Stimulated activated effector memory CD8-positive, alpha-beta T cell treated with anti-CD3 and anti-CD28 coated beads, Interleukin-12 subunit alpha, Interleukin-12 subunit beta, amount 100 ng/mL, for 72 hours (primary cell): ENCODE measurements around the gene GOLGA6L10.
"Not testable (repeated sequence)": the region's sequence is repeated elsewhere in the genome, so short reads cannot be mapped to it uniquely, and the experiment has no call there.

Experiments used
- ATAC-seq: fragments of 150-1000 bp; cut with Tn5 transposase; 2 replicates; pipeline ENCODE4 v1.10.0; 2021
- DNase-seq, 2 donors: peaks; one replicate each; pipeline ENCODE4 v3.0.0; 2021 to 2022; ENCODE audit warnings: low spot score in 2 of 2
- H3K27ac Mint-ChIP-seq: one replicate; pipeline ENCODE4 v1.8.0; 2022; ENCODE audit warnings: mild to moderate bottlenecking, mixed read lengths
- H3K36me3 Mint-ChIP-seq: one replicate; pipeline ENCODE4 v1.8.0; 2022; ENCODE audit warnings: mild to moderate bottlenecking, mixed read lengths
- H3K4me1 Mint-ChIP-seq: one replicate; pipeline ENCODE4 v1.8.0; 2022; ENCODE audit warnings: mixed read lengths
- H3K4me3 Mint-ChIP-seq: one replicate; pipeline ENCODE4 v1.8.0; 2022; ENCODE audit warnings: mild to moderate bottlenecking, mixed read lengths
- H3K9me3 Mint-ChIP-seq: one replicate; pipeline ENCODE4 v1.8.0; 2022; ENCODE audit warnings: mixed read lengths

The GOLGA6L10 gene, protein sequence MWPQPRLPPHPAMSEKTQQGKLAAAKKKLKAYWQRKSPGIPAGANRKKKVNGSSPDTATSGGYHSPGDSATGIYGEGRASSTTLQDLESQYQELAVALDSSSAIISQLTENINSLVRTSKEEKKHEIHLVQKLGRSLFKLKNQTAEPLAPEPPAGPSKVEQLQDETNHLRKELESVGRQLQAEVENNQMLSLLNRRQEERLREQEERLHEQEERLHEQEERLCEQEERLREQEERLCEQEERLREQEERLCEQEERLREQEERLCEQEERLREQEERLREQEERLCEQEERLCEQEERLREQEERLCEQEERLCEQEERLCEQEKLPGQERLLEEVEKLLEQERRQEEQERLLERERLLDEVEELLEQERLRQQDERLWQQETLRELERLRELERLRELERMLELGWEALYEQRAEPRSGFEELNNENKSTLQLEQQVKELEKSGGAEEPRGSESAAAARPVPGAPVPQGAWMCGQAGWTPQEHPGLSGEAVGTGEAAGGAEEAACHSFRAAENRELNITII

DNA sequence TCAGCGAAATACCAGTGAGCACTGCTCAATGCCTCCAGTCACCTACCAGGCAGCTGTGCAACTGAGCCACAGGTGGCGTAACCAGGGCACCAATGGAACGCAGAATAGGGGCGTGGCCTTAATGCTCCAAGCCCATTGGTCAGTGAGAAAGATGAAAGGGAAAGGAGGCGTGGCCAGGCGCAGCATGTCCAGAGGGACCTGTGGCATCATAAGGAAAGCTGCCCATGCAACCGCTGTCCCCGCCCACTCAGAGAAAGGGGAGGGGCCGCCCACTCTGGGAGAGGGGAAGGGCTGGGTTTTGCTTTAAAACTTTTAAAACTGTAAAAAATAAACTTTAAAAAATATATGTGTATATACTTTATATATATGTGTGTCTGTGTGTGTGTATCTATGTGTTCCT, at the start of gene GOLGA6L10:
TSS of gene GOLGA6L10 (minus strand) at position 101 of the 400 bp plus-strand sequence. CDS start at position 1, 100 bp downstream.
- not testable (repeated sequence) for H3K27ac Mint-ChIP-seq, H3K4me3 Mint-ChIP-seq, DNase-seq, H3K9me3 Mint-ChIP-seq, ATAC-seq, H3K4me1 Mint-ChIP-seq, H3K36me3 Mint-ChIP-seq

DNA sequence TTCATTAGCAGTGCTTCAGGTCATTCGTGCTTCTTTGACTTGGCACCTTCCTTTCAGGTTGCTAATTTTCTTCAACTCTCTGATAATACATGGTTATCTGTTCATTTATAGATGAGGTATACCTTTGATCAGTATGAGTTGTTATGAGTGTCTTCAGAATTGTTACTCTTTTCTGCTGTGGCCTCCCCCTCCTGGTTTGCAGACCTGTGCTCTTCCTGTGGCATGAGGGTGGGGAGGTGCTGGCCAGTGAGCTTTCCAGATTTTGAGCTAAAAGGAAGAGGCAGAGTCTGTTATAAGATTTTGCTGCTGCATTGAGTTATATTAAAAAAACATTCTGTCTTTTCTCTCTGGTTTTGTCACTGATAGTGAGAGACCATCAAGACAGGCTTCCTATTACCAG, 49.5 kb upstream of the GOLGA6L10 start:
- Mint-ChIP-seq H3K36me3 (no peaks in the 10 kb centered on the region), H3K4me3 (no peak overlapping the region), H3K9me3 (no peaks in the 10 kb centered on the region), H3K27ac (no peak overlapping the region), H3K4me1 (peaks cover 16% of the 10 kb centered on the region)
- no peak for DNase-seq
- no peak for ATAC-seq

DNA sequence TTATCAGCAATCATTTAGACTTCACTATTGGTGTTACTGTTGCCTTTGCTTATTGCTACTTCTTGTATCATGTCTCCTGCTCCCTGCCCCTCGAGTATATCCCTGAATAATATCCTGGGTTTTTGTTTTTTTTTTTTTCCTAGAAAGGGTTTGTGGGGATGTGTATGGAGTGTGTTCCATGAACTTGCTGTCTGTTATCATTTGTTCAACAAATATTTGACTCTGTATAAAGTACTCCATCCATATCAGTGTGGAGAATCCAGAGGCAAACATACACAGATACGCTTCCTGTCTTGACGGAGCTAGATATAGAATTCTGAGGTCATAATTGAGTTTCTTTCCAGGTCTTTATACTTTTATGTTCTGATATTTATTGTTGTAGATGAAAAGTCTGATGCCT, 48.5 kb upstream of the GOLGA6L10 start:
- DNase-seq (no peak), ATAC-seq (no peak)
- H3K36me3 Mint-ChIP-seq: no peaks in the 10 kb centered on the region
- H3K9me3 Mint-ChIP-seq: no peaks in the 10 kb centered on the region
- H3K27ac Mint-ChIP-seq: no peak overlapping the region
- H3K4me1 Mint-ChIP-seq: peaks cover 16% of the 10 kb centered on the region
- no peak overlapping the region for H3K4me3 Mint-ChIP-seq

DNA sequence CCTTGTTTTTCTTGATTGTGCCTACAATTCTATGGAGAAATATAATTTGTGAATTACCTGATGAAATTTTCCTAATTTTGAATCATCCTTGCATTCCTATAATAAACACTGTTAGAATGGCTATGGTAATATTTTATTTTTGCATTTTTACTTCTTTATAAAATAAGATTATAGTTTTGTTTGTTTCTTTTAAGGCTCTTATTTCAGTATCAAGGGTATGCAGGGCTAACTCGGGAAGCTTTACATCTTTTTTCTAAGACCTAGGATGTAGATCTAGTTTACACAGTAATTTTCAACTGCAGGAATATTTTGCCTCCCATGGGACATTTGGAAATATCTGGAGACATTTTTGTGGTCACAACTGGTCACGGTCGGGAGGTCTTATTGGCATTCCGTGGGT, 46.5 kb upstream of the GOLGA6L10 start:
- not testable (repeated sequence) for DNase-seq, H3K36me3 Mint-ChIP-seq, H3K4me3 Mint-ChIP-seq, ATAC-seq, H3K27ac Mint-ChIP-seq, H3K9me3 Mint-ChIP-seq
- peaks cover 20% of the 10 kb centered on the region for H3K4me1 Mint-ChIP-seq

DNA sequence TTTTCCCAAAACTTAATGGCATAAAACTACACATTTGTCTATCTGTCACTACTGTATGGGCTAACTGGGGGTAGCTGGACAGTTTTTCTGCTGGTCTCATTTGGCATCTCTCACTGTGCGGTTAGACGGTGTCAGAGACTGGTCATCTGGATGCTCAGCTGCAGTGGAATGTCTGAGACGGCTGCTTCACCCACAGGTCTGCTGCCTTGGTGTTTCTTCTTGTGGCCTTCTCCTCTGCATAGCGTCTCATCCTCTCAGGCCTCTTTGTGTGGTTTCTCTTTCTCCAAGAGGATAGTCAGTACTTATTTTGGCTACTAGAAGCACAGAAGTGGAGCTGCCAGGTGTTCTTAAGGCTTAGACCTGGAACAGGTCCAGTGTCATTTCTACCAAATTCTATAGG, 44.4 kb upstream of the GOLGA6L10 start:
- H3K27ac Mint-ChIP-seq: no peak overlapping the region
- DNase-seq (no peak), ATAC-seq (no peak)
- no peaks in the 10 kb centered on the region for H3K9me3 Mint-ChIP-seq
- no peaks in the 10 kb centered on the region for H3K36me3 Mint-ChIP-seq
- peaks cover 15% of the 10 kb centered on the region for H3K4me1 Mint-ChIP-seq
- no peak overlapping the region for H3K4me3 Mint-ChIP-seq

DNA sequence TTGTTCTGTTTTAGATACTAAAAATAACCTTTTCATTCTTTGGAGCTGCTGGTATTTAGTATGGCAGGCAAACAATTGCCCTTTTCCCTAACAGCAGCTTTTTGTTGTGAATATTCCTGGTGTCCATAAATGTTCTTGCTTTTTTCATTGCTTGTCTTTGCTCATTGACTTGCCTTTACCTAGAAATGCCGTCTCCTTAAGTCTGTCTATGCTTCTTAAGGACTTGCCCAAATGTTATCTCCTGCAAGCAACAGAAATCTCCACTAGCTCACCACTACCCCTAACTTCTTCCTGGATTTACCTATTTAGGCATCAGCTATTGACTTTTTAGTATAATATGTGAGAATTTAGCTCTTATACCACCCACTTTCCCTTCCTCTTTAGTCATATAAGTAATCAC, 42.8 kb upstream of the GOLGA6L10 start:
- not testable (repeated sequence) for H3K9me3 Mint-ChIP-seq, ATAC-seq, H3K4me3 Mint-ChIP-seq, H3K4me1 Mint-ChIP-seq, H3K27ac Mint-ChIP-seq, H3K36me3 Mint-ChIP-seq, DNase-seq

DNA sequence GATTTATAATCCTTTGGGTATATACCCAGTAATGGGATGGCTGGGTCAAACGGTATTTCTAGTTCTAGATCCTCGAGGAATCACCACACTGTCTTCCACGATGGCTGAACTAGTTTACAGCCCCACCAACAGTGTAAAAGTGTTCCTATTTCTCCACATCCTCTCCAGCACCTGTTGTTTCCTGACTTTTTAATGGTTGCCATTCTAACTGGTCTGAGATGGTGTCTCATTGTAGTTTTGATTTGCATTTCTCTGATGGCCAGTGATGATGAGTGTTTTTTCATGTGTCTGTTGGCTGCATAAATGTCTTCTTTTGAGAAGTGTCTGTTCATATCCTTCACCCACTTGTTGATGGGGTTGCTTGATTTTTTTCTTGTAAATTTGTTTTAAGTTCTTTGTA, 40.9 kb upstream of the GOLGA6L10 start:
- not testable (repeated sequence) for H3K27ac Mint-ChIP-seq, H3K36me3 Mint-ChIP-seq, H3K4me3 Mint-ChIP-seq, H3K4me1 Mint-ChIP-seq, DNase-seq, ATAC-seq, H3K9me3 Mint-ChIP-seq

DNA sequence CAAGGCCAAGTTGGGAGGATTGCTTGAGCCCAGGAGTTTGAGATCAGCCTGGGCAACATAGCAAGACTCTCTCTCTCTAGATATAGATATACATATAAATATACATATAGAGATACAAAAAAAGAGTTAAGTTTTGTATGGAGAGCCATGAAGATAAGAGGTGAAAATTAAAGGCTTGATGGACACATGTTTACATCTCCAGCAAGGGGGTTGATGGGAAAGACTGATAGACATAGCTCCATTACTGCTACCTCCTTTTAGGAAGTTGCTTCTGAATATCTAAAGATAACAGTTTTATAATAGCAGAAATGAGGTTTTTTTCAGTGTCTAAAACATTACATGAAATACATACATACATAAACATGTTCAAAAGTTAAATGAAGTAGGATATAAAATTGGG, 37.9 kb upstream of the GOLGA6L10 start:
- H3K4me3 Mint-ChIP-seq, H3K27ac Mint-ChIP-seq, H3K36me3 Mint-ChIP-seq, H3K4me1 Mint-ChIP-seq, DNase-seq, ATAC-seq, H3K9me3 Mint-ChIP-seq: not testable (repeated sequence)

DNA sequence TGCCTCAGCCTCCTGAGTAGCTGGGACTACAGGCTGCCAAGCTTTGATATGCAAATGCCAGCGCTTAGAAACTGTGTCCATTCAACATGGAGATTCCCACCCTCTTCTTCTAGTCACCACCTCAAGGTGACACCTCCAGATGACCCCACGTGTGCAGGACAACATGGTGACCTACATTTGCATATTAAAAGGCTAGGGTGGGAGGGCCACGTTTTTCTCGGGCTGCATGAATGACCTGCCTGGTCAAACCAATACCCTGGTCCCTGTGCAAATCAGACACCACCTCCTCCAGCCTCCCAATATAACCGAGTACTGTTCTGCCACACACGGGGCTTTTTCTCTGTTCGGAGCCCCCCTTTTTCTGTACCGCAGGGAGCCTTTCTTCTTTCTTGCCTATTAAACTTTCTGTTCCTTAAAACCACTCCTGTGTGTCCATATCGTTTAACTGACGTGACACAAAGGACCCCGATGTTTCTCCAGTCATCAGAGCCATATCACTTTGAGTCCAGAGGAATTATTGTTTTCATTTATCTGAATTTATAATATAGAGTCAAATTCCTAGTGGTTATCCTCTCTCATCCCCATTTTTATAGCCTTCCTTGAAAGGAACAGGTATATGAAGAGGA, 32.2 kb upstream of the GOLGA6L10 start:
- H3K4me3 Mint-ChIP-seq, H3K9me3 Mint-ChIP-seq, ATAC-seq, DNase-seq, H3K36me3 Mint-ChIP-seq: not testable (repeated sequence)
- peaks cover 13% of the 10 kb centered on the region for H3K4me1 Mint-ChIP-seq
- H3K27ac Mint-ChIP-seq: peak overlapping the region; percentile 52

DNA sequence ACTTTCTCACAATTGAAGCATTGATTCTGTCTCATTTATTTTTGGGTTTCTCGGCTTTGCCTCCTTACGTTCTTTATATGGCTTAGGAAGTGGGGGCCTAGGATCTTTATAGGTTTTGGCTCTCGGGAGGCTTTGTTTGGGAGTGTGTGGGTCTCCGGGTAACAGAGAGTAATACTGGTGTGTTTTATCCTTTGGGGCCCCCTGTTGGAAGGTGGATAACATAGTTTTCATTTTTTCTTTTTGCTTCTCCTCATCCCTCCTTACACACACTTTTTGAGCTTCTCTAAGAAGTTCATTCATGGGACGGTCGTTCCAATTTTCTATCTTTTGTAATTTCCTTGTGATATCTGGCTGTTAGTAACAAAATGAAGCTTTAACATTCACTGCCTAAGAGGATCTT, 30.3 kb upstream of the GOLGA6L10 start:
- ATAC-seq, H3K36me3 Mint-ChIP-seq, DNase-seq, H3K27ac Mint-ChIP-seq, H3K9me3 Mint-ChIP-seq, H3K4me3 Mint-ChIP-seq: not testable (repeated sequence)
- peaks cover 13% of the 10 kb centered on the region for H3K4me1 Mint-ChIP-seq

DNA sequence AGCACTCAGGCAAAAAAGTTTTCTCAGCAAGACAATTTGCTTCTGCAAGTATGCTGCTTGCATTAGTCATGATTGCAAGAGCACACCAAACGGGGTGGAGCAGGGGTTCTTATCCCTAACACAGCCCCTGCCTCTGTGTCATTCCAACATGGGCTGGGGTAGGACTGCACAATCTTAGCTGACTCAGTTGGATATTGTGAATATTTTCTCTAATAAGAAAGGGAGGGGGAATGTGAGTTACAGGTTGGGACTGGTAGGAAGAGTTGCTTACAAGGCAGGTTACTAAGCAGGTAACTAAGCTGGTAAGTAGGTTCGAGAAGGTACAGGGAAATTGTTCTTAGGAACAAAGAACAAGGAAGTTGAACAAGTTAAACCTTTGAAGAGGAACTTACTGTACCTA, 24.4 kb upstream of the GOLGA6L10 start:
- not testable (repeated sequence) for H3K36me3 Mint-ChIP-seq, H3K27ac Mint-ChIP-seq, H3K9me3 Mint-ChIP-seq, ATAC-seq, H3K4me3 Mint-ChIP-seq, DNase-seq, H3K4me1 Mint-ChIP-seq

DNA sequence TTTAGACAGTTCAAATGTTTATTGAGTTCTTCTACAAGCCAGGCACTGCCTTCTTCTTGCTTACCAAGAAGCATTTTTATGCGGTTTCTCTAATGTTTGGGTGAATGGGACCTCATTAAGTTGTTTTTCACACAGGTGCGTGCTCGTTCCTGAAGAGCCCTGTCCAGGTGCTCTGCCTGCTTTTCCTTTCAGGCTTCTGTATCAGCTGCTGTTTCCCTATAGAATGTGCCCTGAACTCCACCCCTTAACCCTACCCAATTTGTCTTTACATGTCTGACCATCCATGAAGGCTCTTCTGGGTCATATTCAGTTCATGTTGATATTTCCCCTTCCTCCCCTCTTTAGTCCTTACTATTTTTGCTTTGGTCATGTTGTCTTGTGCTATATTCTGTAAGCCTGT, 22.4 kb upstream of the GOLGA6L10 start:
- ATAC-seq (no peak), DNase-seq (no peak)
- Mint-ChIP-seq H3K4me1 (no peaks in the 10 kb centered on the region), H3K36me3 (no peaks in the 10 kb centered on the region), H3K4me3 (no peak overlapping the region), H3K9me3 (no peaks in the 10 kb centered on the region), H3K27ac (no peak overlapping the region)

DNA sequence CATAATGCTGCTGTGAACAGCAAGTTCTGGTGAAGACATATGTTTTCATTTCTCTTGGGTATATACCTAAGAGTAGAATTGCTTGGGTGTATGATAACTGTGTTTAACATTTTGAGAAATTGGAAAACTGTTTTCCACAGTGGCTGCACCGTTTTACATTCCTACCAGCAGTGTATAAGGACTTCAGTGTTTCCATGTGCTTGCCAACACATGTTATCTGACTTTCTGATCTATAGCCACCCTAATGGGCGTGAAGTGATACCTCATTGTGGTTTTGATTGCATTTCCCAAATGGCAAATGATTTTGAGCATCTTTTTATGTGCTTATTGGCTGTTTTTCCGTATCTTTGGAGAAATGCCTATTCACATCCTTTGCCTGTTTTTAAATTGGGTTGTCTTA, 18.5 kb upstream of the GOLGA6L10 start:
- ATAC-seq, H3K27ac Mint-ChIP-seq: not testable (repeated sequence)

DNA sequence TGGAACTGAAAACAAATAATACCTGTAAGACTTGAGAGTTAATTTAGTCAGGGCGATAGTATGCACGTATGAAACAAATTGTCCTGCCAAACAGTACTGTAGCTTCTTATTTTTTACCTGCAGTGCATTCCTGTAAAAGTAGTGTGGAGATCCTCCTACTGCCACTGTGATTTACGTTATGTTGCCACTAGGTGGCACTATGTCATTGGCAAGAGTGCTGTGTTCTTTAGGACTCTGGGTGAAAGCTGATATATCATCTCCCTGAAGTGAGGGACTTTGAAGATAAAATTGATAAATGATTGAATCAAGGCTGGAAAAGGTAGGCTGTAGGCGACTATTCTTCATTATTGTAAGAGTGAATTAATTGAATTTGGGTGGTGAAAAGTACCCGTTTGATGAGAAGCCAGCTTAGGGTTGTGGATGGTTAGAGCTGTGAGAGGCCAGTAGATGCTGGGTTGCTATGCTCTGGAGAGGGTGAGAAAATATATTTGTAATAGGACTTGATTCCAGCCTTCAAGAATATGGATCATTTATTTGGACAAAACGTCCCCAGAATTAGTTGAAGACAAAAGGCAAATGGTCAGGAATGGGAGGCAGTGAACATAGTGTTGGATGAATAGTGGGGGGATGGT, 16.5 kb upstream of the GOLGA6L10 start:
- not testable (repeated sequence) for H3K9me3 Mint-ChIP-seq, H3K27ac Mint-ChIP-seq, H3K4me1 Mint-ChIP-seq, H3K36me3 Mint-ChIP-seq, DNase-seq, H3K4me3 Mint-ChIP-seq
- ATAC-seq: peak; percentile 77

More for the DNA sequence above, 18.5 kb upstream of the GOLGA6L10 start:
- not testable (repeated sequence) for DNase-seq, H3K4me1 Mint-ChIP-seq, H3K4me3 Mint-ChIP-seq, H3K36me3 Mint-ChIP-seq, H3K9me3 Mint-ChIP-seq

DNA sequence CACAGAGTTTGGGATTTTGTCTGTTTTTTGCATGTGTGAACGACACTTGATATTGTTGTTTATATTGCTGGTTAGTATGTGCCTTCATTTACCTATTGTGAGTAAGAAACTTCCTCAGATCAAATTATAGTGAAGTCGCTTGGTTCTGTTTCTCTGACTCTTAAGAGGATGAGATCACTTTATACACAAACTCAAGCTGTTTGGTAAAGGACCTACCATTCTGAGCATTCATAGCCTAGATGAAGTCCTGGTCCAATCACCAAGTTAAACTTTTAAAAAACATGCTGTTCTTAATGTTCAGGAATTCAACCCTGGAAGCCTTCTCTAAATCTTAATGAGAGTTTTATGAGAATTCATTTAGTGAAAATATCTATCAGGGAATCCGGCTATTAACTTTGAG, 15.3 kb upstream of the GOLGA6L10 start:
- DNase-seq, H3K9me3 Mint-ChIP-seq, H3K4me3 Mint-ChIP-seq, ATAC-seq, H3K27ac Mint-ChIP-seq, H3K36me3 Mint-ChIP-seq, H3K4me1 Mint-ChIP-seq: not testable (repeated sequence)
